ENCODE results near the gene CADM1.
A peak's percentile ranks its signal among the peaks of the same experiment; 100 is the strongest.

The CADM1 gene

DNA sequence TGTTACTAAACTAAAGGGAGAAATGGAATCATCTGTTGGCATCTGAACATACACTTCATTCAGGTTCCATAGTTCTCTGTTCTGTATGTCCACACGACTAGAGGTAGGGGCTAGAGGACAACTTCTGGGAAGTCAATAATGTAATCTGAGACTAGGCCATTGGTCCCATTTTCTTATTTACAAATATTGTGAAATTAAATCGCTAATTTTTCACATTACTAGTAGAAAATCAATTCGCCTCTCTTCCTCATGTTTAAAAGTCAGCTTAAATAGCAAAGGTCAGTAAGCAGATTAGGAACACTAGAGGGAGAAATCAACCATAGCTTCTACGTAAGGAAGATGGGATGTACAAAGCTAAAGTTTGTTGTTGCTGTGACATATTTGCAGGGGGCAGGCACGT, 59.7 kb downstream of the CADM1 start:
- no peak for DNase-seq (ENCODE audit: low spot score)

DNA sequence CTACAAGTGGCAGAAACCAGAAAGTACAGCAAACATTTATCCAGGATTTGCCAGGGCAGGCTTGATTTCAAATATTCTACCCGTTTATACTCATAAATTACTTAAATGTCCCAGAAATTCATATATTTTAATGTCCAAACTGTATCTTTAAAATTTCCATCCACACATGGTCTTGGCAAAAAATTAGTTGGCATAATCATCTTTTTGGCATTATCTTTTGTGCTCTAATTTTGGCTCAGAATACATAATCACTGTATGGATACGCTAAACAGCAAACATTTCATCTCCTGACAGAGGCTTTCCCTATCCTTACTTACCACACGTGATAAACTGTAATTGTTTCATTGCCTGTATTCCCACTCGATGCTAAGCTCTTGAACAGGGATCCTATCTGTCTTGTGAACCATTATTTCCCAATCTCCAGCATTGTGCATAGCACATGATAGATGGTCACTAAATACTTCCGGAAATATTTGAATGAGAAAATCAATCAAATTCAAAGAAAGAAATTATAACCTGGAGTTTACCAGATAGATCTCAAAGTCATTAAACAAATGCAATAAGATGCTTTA, 64.2 kb downstream of the CADM1 start:
- no peak for DNase-seq (ENCODE audit: low spot score)

DNA sequence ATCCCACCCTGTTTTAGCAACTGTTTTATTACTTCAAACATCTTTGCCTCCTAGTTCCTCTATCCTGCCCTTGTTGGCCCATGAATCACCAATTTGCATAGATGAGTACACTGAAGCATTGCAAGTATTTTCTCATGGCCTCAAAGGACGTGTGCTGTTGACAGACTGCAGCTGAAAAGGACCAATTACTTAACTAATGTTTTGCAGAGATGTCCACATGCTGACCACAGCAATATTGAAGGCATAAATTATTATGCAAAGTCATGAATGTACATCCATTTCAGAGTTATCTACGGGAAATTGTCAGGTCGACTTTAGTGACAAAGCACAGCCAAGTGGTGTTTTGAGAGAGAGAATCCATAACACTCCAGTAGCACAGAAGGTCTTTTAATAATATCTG, 64.8 kb downstream of the CADM1 start:
- peak; percentile 66 for DNase-seq (ENCODE audit: low spot score)

DNA sequence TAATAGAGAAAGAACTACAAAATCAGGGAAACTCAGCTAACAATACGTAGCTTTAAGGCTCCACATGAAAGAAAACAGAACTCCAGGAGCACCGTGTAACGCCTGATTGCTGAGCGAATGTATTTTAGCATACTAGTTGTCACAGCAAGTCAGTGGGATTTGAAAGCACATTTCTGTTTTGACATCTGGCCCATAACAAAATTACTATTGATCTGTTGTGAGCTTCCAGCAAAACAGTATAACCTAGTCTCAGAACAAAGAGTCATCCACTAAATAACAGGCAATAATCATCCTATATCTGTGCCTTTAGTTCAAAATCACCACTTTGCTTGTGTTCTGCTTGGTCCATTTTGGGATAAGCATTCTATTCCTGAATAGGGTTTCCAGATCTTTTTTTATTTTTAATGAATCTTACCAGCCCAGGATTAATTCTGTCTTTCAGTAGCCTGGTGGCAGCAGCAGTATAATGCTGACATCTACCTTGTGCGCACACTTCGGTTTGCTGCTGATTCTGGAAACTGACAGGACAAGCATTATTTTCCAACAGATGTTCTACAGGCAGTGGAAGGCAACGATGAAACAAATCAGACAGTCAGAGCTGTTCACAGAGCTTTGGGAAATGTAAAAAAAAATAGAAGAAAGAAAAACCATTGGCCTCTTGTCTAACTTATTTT, 66.2 kb downstream of the CADM1 start:
- no peak for DNase-seq (ENCODE audit: low spot score)

DNA sequence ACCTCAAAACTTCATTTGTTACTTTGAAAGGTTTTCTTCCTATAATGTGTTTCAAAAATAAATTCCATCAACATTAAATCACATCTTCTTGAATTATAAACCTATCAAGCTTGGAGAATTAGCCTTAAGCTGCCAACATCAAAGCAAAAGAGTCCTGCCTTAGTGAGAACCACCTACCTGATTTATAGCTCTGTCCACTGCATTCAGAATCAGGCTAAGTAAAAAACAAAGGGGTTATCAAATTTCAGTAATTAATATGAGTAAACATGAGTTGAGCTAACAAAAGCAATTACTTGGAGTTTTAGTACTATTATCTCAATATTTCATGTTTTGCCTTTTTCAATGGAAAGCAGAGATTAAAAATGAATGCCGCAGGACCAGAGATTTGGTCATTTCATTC, 73.9 kb downstream of the CADM1 start:
- no peak for DNase-seq (ENCODE audit: low spot score)

DNA sequence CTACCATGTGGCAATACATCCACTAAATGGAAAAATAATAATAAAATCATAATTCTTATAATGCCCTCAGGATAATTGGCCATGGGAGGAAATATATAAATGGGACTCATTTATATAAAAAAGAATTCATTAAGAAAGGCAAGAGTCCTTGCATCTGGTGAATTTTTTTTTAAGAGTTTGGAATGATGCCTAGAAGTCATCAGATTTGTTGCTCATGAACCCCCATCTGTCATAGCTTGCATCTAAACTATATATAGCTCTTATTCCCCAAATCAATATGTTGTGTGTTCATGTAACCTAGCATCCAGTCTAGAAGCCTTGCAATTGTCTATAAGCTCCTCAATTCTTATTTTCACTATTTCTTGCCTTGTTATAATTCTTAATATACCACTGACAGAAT, 75.9 kb downstream of the CADM1 start:
- DNase-seq (ENCODE audit: low spot score) = no peak

DNA sequence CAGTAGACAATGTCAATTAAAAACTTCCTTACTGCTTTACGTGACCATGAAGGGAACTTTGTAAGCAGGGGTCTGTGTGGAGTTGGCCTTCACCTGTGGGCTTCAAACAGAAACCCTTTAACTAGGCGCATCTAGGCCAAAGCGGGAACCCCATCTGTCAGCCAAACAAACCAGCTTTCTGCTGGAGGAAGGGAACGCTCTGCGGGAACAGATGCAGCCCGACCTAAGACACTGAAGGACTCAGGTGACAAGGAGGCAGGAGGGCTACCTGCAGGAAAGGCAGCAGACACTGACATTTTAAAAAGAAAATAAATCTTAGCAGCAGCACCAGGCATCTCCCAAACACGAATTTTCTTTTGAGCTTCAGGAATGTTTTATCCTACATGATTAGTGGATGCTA, 78.4 kb downstream of the CADM1 start:
- DNase-seq (ENCODE audit: low spot score) = no peak

DNA sequence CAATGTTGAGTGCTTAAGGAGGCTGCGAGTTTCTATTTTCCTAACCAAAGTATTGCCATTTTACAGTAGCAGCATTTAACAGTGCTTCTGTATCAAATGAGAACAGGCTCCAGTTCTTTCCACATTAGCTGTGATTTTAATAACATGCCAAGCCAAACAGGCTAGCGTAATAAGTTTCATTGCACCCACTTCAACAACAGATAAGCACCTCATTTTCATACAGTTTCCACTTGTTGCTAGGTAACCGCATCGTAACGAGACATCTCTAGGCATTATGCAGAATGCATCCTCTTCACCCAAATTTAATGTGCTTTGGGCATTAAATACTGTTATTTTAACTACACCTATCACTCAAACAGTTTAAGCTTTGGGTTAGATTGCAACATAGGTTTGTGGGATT, 79.0 kb downstream of the CADM1 start:
- DNase-seq (ENCODE audit: low spot score) = no peak

DNA sequence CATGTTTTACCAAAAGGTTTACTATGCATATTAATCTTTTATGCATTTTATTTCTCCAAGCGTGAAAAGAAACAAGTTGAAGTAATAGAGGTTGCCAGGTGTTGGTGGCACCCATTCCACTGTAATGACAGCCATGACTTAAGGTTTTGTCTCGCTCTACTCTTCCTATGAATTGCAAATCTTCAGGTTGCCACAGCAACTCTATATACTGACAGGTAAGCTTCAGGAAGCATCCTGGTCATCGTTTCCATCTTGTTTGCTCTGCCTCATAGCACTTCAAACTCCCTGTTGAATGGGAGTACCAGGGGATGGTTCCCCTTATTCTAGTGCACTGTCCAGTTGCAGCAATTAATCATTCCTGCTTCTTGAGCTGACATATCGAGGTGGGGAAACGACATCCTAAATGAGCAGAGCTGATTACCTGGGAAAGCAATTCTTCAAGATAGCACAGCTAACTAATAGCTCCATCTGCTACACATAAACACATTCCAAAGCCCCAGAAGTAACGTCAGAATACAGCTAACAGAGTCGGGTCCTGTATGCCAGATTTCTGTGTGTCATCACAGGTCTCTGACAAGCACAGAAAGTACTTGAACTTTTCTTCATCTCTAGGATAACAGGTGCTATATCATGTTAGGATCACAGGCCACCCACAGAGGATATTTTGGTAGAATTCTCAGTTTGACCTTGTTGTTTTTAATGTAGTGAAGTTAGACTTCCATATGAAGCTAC, 80.3 kb downstream of the CADM1 start:
- DNase-seq (ENCODE audit: low spot score) = no peak

DNA sequence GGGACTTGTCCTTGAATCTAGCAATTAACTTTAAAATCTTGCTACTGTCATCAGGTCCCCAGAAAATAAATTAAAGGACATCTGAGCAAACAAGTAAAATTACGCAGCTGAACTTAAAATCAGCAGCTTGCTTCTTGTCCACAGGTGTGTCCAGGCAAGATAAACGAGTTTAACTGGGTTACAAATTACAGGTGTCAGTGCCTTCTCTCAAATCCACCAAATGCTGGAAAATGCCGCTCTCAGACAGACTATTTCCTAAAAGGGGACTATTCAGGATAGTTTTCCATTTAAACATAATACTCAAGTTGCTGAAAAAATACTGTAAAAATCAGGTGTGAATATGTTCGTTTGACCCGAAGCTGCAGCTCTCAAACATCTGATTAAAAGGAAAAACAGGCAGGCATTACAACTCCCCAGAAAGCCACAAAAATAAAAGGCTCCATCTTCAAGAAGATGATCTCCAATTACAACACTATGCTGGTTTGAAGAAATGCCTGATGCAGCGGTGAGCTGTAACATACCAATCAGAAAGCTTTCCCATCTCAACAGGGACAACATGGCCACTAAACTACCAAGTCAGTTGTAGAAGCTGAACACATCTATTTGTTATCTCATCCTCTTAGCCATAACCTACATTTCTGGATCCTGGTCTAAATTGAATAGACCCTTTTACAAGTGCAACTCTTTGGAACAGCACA, 82.1 kb downstream of the CADM1 start:
- no peak for DNase-seq (ENCODE audit: low spot score)

DNA sequence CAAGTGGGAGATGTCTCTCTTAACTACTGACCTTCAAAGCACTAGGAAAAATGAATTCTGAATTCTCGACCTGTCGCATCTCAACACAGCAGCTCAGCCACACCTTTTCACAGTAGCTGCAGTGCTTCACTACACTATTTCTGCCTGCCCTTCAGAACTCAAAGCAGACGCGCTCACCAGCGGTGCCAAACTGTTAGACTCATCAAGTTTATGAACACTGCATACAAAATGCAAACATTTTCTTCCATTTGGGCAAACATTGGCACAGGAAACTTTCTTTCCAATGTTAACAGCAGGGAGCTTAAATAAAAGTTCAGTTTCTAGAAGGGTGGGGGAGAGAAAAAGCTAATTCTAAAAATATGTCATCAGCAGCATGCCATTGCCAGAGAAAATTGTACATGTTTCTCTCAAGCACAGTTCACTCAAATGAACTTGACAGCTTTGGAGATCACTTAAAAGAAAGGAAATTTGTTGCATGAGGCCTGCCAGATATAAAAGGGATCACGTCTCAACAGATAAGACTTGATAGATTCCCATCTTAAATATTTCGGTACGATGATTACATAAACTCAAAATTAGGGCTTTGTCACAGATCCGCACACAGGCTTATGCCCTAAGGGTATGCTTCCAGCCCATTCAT, 82.7 kb downstream of the CADM1 start:
- DNase-seq (ENCODE audit: low spot score) = no peak

DNA sequence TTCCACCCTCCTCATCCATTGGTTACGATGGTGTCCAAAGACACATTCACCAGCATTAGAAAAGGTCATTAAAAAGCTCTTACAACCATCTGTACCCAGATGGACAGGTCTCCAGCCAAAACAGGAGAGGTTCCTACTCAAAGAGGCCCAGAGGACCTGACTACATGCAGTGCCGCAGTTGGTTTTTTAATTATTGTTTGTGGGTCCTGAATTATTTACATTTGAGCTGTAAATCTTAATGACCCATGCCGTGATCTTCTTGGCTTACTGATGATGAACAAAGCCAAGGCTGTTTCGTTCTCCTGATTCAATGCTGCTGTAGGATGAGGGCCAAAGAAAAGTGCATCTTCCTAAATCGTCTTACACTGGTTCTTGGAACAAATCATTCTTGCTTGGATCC, 83.7 kb downstream of the CADM1 start:
- DNase-seq (ENCODE audit: low spot score) = no peak

DNA sequence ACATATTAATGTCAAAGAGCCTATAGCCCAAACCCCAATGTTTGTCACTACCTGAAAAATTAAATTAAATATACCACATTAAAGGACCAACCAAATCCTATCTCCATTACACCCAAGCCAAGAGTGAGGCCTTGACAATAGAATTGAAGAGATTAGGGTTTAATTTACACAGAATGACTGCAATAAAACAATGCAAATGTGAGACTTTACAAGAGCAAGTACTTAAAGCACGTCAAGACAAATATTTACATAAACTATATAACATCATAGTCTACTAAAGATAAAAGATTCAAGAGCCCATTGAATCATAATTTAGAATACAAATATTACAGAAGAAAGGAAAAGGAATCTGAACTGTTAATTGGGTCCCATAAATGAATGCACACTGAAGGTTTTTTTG, 85.6 kb downstream of the CADM1 start:
- no peak for DNase-seq (ENCODE audit: low spot score)

DNA sequence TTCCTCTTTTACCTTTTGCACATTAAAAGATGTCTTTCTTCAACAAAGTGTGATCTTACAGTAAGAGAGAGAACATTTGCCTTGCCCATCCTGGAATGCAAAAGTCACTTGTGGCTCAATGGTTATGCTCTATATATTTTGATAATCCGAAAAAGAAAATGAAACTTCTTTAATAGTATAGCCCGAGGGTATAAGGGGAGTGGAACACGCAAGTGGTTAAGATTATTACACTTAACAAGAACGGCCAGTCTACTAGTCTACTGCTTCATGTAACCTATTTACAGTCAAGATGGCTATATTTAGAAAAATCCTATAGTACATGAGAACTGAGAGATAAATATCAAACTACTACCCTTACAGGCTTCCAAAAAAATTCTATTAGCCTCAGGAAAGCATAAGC, 86.1 kb downstream of the CADM1 start:
- DNase-seq (ENCODE audit: low spot score) = no peak

DNA sequence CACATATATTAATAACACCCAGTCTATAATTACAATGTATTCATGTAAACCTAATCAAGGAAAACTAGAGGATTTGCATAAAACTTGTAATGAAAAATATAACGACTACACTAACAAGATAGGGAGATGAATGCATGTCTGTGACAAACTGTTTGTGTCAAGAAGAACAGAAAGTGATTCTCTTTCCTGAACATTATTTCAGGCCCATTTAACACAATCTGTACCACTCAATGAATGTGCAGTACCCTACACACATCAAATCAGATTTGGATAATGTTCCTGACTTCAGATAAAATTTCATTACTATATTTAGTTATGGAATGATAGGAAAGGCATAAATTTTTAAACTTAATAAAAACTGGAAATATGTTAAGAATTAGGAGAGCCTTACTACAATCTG, 93.1 kb downstream of the CADM1 start:
- no peak for DNase-seq (ENCODE audit: low spot score)

DNA sequence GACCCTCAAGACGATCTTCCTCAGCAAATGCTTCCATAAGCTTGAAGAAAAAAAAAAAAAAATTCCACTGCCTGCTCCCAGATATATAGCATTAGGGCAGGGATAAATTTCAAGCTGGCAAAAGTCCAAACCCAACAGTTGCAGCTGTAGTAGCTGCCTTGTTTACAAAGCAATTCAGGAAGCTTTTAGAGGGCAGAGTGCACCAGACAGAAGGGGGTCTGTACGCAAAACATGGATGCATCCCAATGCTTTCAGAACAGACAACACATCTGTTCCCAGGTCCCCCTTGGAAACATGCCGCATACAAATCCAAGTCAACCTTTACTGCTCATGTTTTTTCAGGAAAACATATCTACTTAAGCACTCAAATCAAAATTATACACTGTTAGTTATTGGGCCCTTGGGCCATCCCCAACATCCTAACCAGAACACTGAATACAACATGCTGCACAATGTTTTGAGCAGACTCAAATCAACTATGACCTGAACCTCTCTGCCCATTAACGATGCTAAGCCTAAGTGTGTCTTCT, 94.5 kb downstream of the CADM1 start:
- DNase-seq (ENCODE audit: low spot score) = no peak

DNA sequence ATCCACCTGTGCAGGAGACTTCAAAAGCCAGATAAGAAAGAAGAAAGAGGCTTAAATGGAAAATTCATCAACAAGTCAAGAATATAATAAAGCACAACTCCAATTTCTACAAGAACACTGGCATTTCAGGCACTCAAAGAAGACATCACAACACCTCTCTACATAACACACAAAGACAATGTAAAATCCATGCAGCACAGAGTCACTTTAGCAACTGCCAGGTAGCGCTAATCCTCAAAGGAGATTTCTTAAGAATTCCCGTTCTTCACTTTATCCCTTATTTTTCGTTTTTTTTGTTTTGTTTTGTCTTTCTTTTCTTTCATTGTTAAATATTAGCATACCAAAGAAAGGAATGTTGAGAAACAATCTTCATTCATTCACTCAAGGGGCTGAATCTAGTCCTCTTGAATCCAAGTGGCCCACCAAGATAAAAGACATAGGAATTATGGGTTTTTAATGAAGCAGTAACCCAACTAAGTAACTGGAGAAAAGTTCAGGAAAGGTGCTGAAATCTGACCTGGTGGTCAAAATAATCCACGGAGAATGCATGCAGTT, 95.0 kb downstream of the CADM1 start:
- DNase-seq (ENCODE audit: low spot score) = no peak

DNA sequence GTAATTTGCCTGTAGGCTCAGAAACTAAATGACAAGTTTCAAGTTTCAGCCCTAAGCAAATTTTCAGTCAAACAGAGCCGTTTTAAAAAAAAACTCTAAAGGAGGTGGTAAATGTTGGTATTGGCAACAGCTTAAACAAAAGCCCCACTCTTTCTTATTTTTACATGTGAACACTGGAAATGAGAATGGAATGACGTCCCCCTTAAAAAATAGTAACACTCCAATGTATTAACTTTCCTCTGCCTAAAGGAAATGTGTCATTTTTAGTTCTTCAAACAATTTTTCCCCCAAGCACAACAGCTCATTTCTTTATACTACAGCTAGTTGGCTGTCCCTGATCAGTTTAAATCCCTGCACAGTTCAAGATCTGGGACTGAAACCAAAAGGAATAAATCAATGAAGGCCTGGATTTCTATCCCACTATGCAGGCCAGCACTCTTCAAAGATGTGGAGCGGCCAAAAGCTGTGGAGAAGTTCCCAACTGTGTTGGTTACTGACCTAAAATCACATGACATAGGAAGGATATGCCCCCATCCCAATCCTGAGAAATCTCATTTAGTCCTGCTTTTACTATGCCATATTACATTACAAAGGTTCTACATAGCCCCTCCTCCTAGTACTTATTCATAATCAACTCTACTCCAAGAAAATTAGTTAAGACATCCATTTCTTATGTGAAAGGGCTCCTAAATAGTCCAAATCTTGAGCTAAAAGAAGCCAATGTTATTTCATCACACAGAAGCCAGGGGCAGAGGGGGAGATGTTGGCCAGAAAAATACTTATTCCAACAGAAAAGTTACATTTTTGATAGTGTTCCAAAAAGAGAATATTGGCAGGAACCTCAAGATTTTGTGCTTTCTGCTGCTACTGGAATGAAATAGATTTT, 95.9 kb downstream of the CADM1 start:
- DNase-seq (ENCODE audit: low spot score) = peak; percentile 24

DNA sequence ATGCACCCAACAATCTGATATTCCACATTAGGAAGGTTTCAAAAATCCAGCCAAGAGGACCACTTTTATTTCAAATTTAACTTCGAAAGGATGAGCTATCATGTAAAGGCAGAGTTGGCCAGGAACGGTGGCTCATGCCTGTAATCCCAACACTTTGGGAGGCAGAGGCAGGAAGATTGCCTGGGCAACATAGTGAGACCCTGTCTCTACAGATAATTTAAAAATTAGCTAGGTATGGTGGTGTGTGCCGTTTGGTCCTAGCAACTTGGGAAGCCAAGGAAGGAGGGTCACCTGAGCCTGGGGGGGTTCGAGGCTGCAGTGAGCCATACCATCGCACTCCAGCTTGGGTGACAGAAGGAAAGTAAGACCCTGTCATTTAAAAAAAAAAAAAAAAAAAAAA, 96.7 kb downstream of the CADM1 start:
- DNase-seq (ENCODE audit: low spot score) = no peak

DNA sequence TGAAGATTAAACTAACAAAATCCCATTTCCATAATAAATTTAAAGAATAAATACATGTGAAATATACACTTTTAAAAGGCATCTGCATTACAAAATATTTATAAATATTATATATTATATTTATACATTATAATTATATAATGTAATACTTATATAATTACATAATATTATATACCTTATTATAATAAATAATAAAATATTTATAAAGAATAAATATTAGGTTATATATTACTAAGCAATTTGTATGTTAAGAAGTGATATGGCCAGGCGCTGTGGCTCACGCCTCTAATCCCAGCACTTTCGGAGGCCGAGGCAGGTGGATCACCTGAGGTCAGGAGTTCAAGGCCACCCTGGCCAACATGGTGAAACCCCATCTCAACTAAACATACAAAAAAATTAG, 97.8 kb downstream of the CADM1 start:
- no peak for DNase-seq (ENCODE audit: low spot score)

All from AG20443 (cell line).